Measurements from ENCODE around the gene CSNK1A1.
"Not testable (repeated sequence)": the region's sequence is repeated elsewhere in the genome, so short reads cannot be mapped to it uniquely, and the experiment has no call there.

Gene CSNK1A1

GRCh38 chr5:149551227-149552037 lies at the start of gene CSNK1A1:
TSS of gene CSNK1A1 (minus strand) at chr5:149551439. CDS start at chr5:149550964, 475 bp downstream.
- peak; percentile 94 to 97 for DNase-seq

GRCh38 chr5:149600932-149601331 lies 49.7 kb upstream of the CSNK1A1 start:
- DNase-seq = no peak

GRCh38 chr5:149599375-149599774 lies 48.1 kb upstream of the CSNK1A1 start:
- DNase-seq = no peak

GRCh38 chr5:149598966-149599365 lies 47.7 kb upstream of the CSNK1A1 start:
- no peak for DNase-seq

- DNase-seq = not testable (repeated sequence)
Measured at GRCh38 chr5:149598234-149598633, 47.0 kb upstream of the CSNK1A1 start.

GRCh38 chr5:149597618-149598017 lies 46.4 kb upstream of the CSNK1A1 start:
- DNase-seq = no peak

GRCh38 chr5:149596712-149597111 lies 45.5 kb upstream of the CSNK1A1 start:
- DNase-seq = no peak

- DNase-seq = not testable (repeated sequence)
Measured at GRCh38 chr5:149595105-149595504, 43.9 kb upstream of the CSNK1A1 start.

- no peak for DNase-seq
Measured at GRCh38 chr5:149594206-149594895, 43.1 kb upstream of the CSNK1A1 start.

GRCh38 chr5:149593370-149593769 lies 42.1 kb upstream of the CSNK1A1 start:
- no peak for DNase-seq

- DNase-seq = peak in 1 of 2 experiments; percentile 8
Measured at GRCh38 chr5:149588936-149589335, 37.7 kb upstream of the CSNK1A1 start.

- DNase-seq = no peak
Measured at GRCh38 chr5:149586708-149587318, 35.6 kb upstream of the CSNK1A1 start.

GRCh38 chr5:149585910-149586309 lies 34.7 kb upstream of the CSNK1A1 start:
- no peak for DNase-seq

GRCh38 chr5:149584121-149584520 lies 32.9 kb upstream of the CSNK1A1 start:
- DNase-seq = no peak

GRCh38 chr5:149583394-149583793 lies 32.2 kb upstream of the CSNK1A1 start:
- DNase-seq = no peak

- no peak for DNase-seq
Measured at GRCh38 chr5:149581931-149582768, 30.9 kb upstream of the CSNK1A1 start.

- DNase-seq = no peak
Measured at GRCh38 chr5:149581192-149581861, 30.1 kb upstream of the CSNK1A1 start, which contains the start of gene ARHGEF37. TSS of gene ARHGEF37 (plus strand) at chr5:149581498. CDS start at chr5:149597770, 16,272 bp downstream.

GRCh38 chr5:149580808-149581191 lies 29.6 kb upstream of the CSNK1A1 start:
- no peak for DNase-seq

- DNase-seq = no peak
Measured at GRCh38 chr5:149578896-149579295, 27.7 kb upstream of the CSNK1A1 start.

GRCh38 chr5:149576021-149576420 lies 24.8 kb upstream of the CSNK1A1 start:
- DNase-seq = no peak

GRCh38 chr5:149575131-149575530 lies 23.9 kb upstream of the CSNK1A1 start:
- DNase-seq = no peak

GRCh38 chr5:149572576-149573231 lies 21.5 kb upstream of the CSNK1A1 start:
- DNase-seq = no peak

Measured in AML-193 (cell line).